Measurements from ENCODE around the gene SYNDIG1. TPM values are rescaled to one million over a fixed set of nuclear protein-coding genes. Genes with fewer than 3 reads are reported as not detected.

SYNDIG1 gene
- total RNA-seq, 2 donors from 2014 or later, result 0.78 TPM; not detected in 1

DNA sequence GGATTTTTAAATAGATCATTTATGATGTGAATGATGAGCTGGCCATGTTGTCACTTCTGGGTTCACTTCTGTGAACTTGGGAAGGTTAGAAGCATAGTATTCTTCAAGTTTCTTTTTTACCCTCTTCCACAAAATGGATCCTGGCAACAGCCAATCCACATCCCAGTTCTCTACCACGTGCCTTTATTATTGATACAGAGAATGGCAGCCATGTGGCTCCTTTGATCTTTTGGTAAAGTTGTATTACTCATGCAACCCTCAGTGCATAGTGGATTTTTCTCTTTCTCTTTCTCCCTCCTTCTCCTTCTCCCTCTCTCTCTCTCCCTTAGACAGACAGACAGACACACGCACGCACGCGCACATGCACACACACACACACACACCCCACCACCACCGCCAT is 50.0 kb downstream of the SYNDIG1 start:
- no peaks in the 10 kb centered on the region for H3K9me3 ChIP-seq
- no peak overlapping the region for H3K4me3 ChIP-seq
- no peak for TF ChIP-seq POLR2A (IDR thresholded peaks at IDR 0.05)
- no peak for TF ChIP-seq CTCF (IDR thresholded peaks at IDR 0.05)
- no peaks in the 10 kb centered on the region for H3K4me1 ChIP-seq
- no peak overlapping the region for H3K27ac ChIP-seq
- ATAC-seq (no peak), DNase-seq (no peak)
- no peaks in the 10 kb centered on the region for H3K27me3 ChIP-seq
- intact Hi-C loops (cut with DNase I), result no loop called here
- H3K36me3 ChIP-seq (replicated peaks in 1 of 2; ENCODE audit: insufficient read depth in 1 of 2, low read depth in 2 of 2), result no peaks in the 10 kb centered on the region
- WGBS, 2 donors, result 82 to 86% methylated on average over 6 of the region's 6 CpGs

- no peak overlapping the region for H3K27ac ChIP-seq
- H3K36me3 ChIP-seq (replicated peaks in 1 of 2; ENCODE audit: insufficient read depth in 1 of 2, low read depth in 2 of 2), result no peaks in the 10 kb centered on the region
- no peak overlapping the region for H3K4me3 ChIP-seq
- ATAC-seq (no peak), DNase-seq (no peak)
- no peaks in the 10 kb centered on the region for H3K9me3 ChIP-seq
- H3K4me1 ChIP-seq, result no peaks in the 10 kb centered on the region
- 64 to 67% methylated on average over 3 of the region's 3 CpGs for WGBS, 2 donors
- no peaks in the 10 kb centered on the region for H3K27me3 ChIP-seq
- intact Hi-C loops (cut with DNase I), result no loop called here
- TF ChIP-seq POLR2A (IDR thresholded peaks at IDR 0.05) (no peak), CTCF (IDR thresholded peaks at IDR 0.05) (no peak)
Measured at GRCh38 chr20:24521032-24521431, 51.6 kb downstream of the SYNDIG1 start.

DNA sequence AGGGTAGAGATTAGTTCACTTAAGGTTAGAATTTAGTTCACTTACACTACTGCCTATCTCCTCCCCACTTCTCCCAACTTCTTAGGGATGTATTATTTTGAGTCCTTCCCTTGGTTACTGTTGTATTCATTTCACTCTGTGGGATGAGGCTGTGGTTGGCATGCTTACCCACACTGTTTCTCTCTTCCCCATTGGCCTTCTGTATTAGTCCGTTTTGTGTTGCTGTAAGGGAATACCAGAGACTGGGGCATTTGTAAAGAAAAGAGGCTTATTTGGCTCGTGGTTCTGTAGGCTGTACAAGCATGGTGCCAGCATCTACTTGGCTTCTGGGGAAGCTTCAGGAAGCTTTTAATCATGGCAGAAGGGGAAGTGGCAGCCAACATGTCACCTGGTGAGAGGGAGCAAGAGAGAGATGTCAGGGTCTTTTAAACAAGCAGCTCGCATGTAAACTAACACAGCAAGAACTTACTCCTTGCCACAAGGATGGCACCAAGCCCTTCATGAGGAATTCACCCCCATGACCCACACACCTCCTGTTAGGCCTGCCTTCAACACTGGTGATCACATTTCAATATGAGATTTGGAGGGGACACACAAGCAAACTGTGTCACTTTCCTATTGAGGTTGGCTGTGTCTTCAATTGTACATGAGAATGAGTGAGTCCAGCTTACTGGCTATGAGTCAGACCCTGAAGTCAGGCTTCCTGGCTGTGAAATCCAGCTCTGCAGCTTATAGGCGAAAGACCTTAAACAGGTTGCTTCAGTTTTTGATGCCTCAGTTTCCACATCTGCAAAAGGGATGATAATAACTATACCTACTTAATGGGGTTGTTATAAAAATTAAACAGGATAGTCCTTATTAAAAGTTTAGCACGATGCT is 53.3 kb downstream of the SYNDIG1 start:
- Histone ChIP-seq H3K4me1 (no peaks in the 10 kb centered on the region), H3K36me3 (replicated peaks in 1 of 2; ENCODE audit: insufficient read depth in 1 of 2, low read depth in 2 of 2) (no peaks in the 10 kb centered on the region), H3K9me3 (no peaks in the 10 kb centered on the region), H3K4me3 (no peak overlapping the region), H3K27ac (no peak overlapping the region), H3K27me3 (no peaks in the 10 kb centered on the region)
- no peak for DNase-seq
- TF ChIP-seq CTCF (IDR thresholded peaks at IDR 0.05), result no peak
- TF ChIP-seq POLR2A (IDR thresholded peaks at IDR 0.05), result no peak
- no peak for ATAC-seq
- intact Hi-C loops (cut with DNase I), result no loop called here
- 74 to 77% methylated on average over 5 of the region's 5 CpGs for WGBS, 2 donors

DNA sequence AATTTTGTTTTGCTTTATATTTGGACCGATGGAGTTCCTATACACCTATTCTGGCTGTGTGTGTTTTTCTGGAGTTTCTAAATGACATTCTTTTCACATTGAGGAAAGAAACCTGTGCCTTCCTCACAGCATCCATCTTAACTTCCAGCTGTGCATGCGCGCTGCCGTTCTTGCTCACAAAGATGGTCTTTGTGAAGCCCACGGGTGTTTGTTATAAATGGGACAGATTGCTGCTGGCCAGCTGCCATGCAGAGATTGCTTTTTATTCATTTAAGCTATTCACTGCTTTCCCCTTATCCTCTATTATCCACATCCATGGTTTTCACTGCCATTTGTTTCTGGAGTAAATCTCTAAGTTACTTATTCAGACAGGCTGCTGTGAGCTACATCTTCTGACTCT is 54.2 kb downstream of the SYNDIG1 start:
- DNase-seq (no peak), ATAC-seq (no peak)
- Histone ChIP-seq H3K27ac (no peak overlapping the region), H3K4me1 (no peaks in the 10 kb centered on the region), H3K36me3 (replicated peaks in 1 of 2; ENCODE audit: insufficient read depth in 1 of 2, low read depth in 2 of 2) (no peaks in the 10 kb centered on the region), H3K27me3 (no peaks in the 10 kb centered on the region), H3K9me3 (no peaks in the 10 kb centered on the region), H3K4me3 (no peak overlapping the region)
- 53 to 63% methylated on average over 5 of the region's 5 CpGs for WGBS, 2 donors
- intact Hi-C loops (cut with DNase I), result no loop called here
- TF ChIP-seq CTCF (IDR thresholded peaks at IDR 0.05) (no peak), POLR2A (IDR thresholded peaks at IDR 0.05) (no peak)

Measured in body of pancreas (tissue), 4 donors.